HEK293T (cell line): ENCODE results near the gene CDRT15.
"Not testable (repeated sequence)": the region's sequence is repeated elsewhere in the genome, so short reads cannot be mapped to it uniquely, and the experiment has no call there.

Experiments
- ARNT ChIP-seq: fragments of 450-650 bp; IDR thresholded peaks from 2 replicates; pipeline ENCODE4 v1.6.1; 2017; ENCODE audit warnings: mild to moderate bottlenecking
- BHLHE40 ChIP-seq: fragments of 450-650 bp; IDR thresholded peaks from 2 replicates; pipeline ENCODE4 v1.6.1; 2016; ENCODE audit warnings: mild to moderate bottlenecking, moderate library complexity, borderline replicate concordance
- ELF4 ChIP-seq: fragments of 450-650 bp; IDR thresholded peaks from 2 replicates; pipeline ENCODE4 v1.6.1; 2017; ENCODE audit warnings: antibody characterized with exemption
- FOXA1 ChIP-seq: fragments of 450-650 bp; IDR thresholded peaks from 2 replicates; pipeline ENCODE4 v1.6.1; 2016; ENCODE audit warnings: mild to moderate bottlenecking
- FOXK2 ChIP-seq: fragments of 450-650 bp; IDR thresholded peaks from 2 replicates; pipeline ENCODE4 v1.6.1; 2016; ENCODE audit warnings: mild to moderate bottlenecking
- FOXM1 ChIP-seq: fragments of 450-650 bp; IDR thresholded peaks from 2 replicates; pipeline ENCODE4 v1.6.1; 2017; ENCODE audit warnings: mild to moderate bottlenecking, borderline replicate concordance
- HDGF ChIP-seq: fragments of 450-650 bp; IDR thresholded peaks from 2 replicates; pipeline ENCODE4 v1.6.1; 2017; ENCODE audit warnings: antibody characterized with exemption, borderline replicate concordance
- NFRKB ChIP-seq: fragments of 450-650 bp; IDR thresholded peaks from 2 replicates; pipeline ENCODE4 v1.6.1; 2016; ENCODE audit warnings: mild to moderate bottlenecking, moderate library complexity
- SP1 ChIP-seq: fragments of 450-650 bp; IDR thresholded peaks from 2 replicates; pipeline ENCODE4 v1.6.1; 2017
- SUZ12 ChIP-seq: fragments of 450-650 bp; IDR thresholded peaks from 2 replicates; pipeline ENCODE4 v1.6.1; 2016; ENCODE audit warnings: mild to moderate bottlenecking
- ZNF384 ChIP-seq: fragments of 450-650 bp; IDR thresholded peaks from 2 replicates; pipeline ENCODE4 v1.6.1; 2016

DNA sequence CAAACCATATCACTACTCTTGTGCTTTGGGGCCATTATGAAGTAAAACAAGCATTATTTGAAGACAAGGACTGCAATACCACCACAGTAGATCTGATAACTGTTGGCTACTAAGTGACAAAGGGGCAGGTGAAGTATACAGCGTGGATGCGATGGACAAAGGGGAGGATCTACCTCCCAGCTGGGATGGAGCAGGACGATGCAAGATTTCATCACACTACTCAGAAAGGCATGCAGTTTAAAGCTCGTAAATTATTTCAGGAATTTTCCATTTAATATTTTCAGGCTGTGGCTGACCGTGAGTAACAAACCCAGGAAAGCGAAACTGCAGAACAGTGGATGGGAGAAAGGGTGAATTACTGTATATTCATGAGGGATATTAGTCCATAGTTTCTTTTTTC is 5.5 kb downstream of the CDRT15 start:
- TF ChIP-seq SUZ12, FOXM1, SP1, NFRKB, FOXA1, BHLHE40, FOXK2, ZNF384, ELF4, HDGF, ARNT: not testable (repeated sequence)
